Uterus (tissue), 4 donors: ENCODE data around the gene FHL1. TPM values are rescaled to one million over a fixed set of nuclear protein-coding genes. Genes with fewer than 3 reads are reported as not detected.

Experiments
- DNase-seq, 2 donors: peaks; one replicate each; pipeline ENCODE4 v3.0.0-alpha.2; 2019 to 2020
- H3K27ac ChIP-seq, 2 donors: fragments of 200-600 bp; sonication (generic); 1 replicate in 1 of 2; 2 replicates in 1 of 2; pipeline ENCODE4 v1.5.1; 2016 to 2018
- H3K27me3 ChIP-seq, 2 donors: fragments of 200-600 bp; sonication (generic); one replicate each; pipeline ENCODE4 v1.5.1; 2018 to 2019; ENCODE audit warnings: control low read depth in 1 of 2
- H3K36me3 ChIP-seq, 2 donors: fragments of 200-600 bp; sonication (generic); one replicate each; pipeline ENCODE4 v1.5.1; 2019; ENCODE audit warnings: control low read depth in 1 of 2
- H3K4me1 ChIP-seq, 2 donors: fragments of 200-600 bp; sonication (generic); one replicate each; pipeline ENCODE4 v1.5.1; 2018 to 2019; ENCODE audit warnings: control low read depth in 1 of 2
- H3K4me3 ChIP-seq, 2 donors: fragments of 200-600 bp; sonication (generic); 1 replicate in 1 of 2; 2 replicates in 1 of 2; pipeline ENCODE4 v1.5.1; 2018 to 2019; ENCODE audit warnings: mild to moderate bottlenecking in 1 of 2
- H3K9me3 ChIP-seq, 2 donors: fragments of 200-600 bp; sonication (generic); one replicate each; pipeline ENCODE4 v1.5.1; 2019; ENCODE audit warnings: control low read depth in 1 of 2
- POLR2A ChIP-seq, 2 donors: fragments of 450-650 bp; IDR thresholded peaks; one replicate each; pipeline ENCODE4 v1.6.1; 2016; ENCODE audit warnings: antibody characterized with exemption in 2 of 2, mild to moderate bottlenecking in 1 of 2, moderate library complexity in 1 of 2
- intact Hi-C: fragments of 100-400 bp; cut with DNase I; formaldehyde crosslinking; loops from one replicate; pipeline ENCODE4 v1.15.1; 2023; ENCODE audit warnings: low total_unique reads
- total RNA-seq, 4 donors: library from RNA; depleted of rRNA in 3 of 4; stranded (reverse); fragments of >200 nt in 3 of 4; gene quantifications; one replicate each; pipeline versions ENCODE4 v1.1.0 to v1.2.4, GENCODE V29; 2014 to 2023
- TF ChIP-seq, protein P1 (sequence below), 4 experiments: fragments of 200-600 bp in 2 of 4; fragments of 450-650 bp in 2 of 4; sonication (generic) in 2 of 4; IDR thresholded peaks; one replicate each; pipeline ENCODE4 v1.5.1; 2016 to 2019; ENCODE audit warnings: antibody characterized with exemption in 4 of 4, mild to moderate bottlenecking in 2 of 4, moderate library complexity in 1 of 4
- donor health status: DM: yes; HTN: yes; CAD: no.

The FHL1 gene
- total RNA-seq, 4 donors from 2014 or later: 279 to 745 (median 469) TPM

DNA sequence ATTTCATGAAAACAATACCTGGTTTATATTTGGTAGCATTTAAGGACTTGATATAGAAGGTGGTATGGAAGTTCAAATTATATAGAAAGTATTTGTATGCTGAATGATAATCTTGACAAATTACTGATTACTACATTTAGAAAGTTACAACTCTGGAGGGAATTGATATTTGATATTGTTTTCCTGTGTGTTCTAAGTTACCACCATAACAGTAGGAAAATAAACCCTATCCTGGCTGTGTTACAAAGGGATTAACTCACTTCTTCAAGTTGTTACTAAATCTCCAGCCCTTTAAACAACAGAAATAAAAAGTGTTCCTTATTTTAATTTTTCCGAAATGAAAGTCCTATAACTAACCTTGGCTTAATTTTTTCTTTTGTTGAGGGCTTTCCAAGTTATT, 36.6 kb downstream of the FHL1 start:
- intact Hi-C loops: no loop called here
- peaks cover 0 to 9% of the 10 kb centered on the region in 2 donors for H3K4me1 ChIP-seq
- no peaks in the 10 kb centered on the region for H3K36me3 ChIP-seq
- DNase-seq: no peak
- no peaks in the 10 kb centered on the region for H3K27me3 ChIP-seq
- H3K4me3 ChIP-seq: no peak overlapping the region
- H3K9me3 ChIP-seq: no peaks in the 10 kb centered on the region
- peak overlapping the region; percentile 15 to 80 for H3K27ac ChIP-seq
- TF ChIP-seq, protein P1, sequence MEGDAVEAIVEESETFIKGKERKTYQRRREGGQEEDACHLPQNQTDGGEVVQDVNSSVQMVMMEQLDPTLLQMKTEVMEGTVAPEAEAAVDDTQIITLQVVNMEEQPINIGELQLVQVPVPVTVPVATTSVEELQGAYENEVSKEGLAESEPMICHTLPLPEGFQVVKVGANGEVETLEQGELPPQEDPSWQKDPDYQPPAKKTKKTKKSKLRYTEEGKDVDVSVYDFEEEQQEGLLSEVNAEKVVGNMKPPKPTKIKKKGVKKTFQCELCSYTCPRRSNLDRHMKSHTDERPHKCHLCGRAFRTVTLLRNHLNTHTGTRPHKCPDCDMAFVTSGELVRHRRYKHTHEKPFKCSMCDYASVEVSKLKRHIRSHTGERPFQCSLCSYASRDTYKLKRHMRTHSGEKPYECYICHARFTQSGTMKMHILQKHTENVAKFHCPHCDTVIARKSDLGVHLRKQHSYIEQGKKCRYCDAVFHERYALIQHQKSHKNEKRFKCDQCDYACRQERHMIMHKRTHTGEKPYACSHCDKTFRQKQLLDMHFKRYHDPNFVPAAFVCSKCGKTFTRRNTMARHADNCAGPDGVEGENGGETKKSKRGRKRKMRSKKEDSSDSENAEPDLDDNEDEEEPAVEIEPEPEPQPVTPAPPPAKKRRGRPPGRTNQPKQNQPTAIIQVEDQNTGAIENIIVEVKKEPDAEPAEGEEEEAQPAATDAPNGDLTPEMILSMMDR (IDR thresholded peaks at IDR 0.05): no peak
- TF ChIP-seq POLR2A (IDR thresholded peaks at IDR 0.05): no peak

DNA sequence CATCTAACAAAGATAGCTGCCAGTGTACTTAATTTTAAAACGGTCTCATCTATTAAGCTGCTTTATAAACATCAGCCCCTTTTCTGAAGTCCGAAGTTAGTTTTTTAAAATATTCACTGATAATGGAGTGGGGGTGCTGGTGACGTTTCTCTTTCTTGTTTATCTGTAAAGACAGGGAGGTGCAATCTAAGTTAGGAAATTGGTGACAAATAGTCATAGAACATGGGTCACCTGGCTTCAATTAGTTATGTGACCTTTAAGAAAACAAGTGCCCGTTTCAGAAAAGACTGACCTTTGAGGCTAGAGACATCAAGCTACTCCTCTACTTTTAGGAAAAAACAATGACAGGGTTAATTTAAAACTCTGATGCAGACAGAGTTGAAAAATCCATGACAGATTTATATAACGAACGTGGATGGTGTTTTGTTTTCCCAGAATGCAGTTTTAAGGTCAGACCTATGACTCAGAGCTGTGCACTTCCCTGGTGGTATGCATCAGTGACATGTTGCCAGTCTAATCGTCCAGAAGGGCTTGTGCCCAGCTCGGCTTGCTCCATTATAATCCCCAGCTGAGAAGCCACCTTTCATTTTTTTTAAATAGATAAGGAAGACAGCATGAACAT, 38.2 kb downstream of the FHL1 start:
- no peaks in the 10 kb centered on the region for H3K36me3 ChIP-seq
- intact Hi-C loops: no loop called here
- H3K27ac ChIP-seq: peak overlapping the region; percentile 68 to 80
- TF ChIP-seq POLR2A (IDR thresholded peaks at IDR 0.05): no peak
- TF ChIP-seq, protein P1 (IDR thresholded peaks at IDR 0.05): no peak
- no peaks in the 10 kb centered on the region for H3K9me3 ChIP-seq
- H3K4me3 ChIP-seq: no peak overlapping the region
- DNase-seq: no peak
- H3K27me3 ChIP-seq: no peaks in the 10 kb centered on the region
- peaks cover 0 to 9% of the 10 kb centered on the region in 2 donors for H3K4me1 ChIP-seq

DNA sequence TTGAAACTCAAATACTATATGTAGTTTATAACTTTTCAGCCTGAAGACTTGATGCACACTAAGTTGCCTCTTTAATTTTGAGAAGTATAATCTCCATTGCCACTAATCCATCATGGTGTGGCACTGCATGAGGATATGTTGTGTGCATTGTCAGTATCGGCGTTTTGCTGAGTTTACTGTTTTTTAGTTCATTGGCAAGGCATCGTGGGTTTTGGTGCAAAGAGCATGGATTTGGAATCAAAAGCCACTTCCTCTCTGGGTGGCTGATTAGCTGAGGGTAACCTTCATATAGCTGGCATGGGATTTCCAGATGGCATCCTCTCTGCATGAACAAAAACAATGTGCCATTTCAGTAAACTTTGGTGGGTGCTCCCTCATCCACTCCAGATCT, 38.7 kb downstream of the FHL1 start:
- no peak for DNase-seq
- intact Hi-C loops: no loop called here
- Histone ChIP-seq H3K27ac (peak overlapping the region; percentile 68 to 80), H3K4me3 (no peak overlapping the region), H3K36me3 (no peaks in the 10 kb centered on the region), H3K9me3 (no peaks in the 10 kb centered on the region), H3K4me1 (peaks cover 0 to 9% of the 10 kb centered on the region in 2 donors), H3K27me3 (no peaks in the 10 kb centered on the region)
- TF ChIP-seq POLR2A (IDR thresholded peaks at IDR 0.05): no peak
- TF ChIP-seq, protein P1 (IDR thresholded peaks at IDR 0.05): no peak

DNA sequence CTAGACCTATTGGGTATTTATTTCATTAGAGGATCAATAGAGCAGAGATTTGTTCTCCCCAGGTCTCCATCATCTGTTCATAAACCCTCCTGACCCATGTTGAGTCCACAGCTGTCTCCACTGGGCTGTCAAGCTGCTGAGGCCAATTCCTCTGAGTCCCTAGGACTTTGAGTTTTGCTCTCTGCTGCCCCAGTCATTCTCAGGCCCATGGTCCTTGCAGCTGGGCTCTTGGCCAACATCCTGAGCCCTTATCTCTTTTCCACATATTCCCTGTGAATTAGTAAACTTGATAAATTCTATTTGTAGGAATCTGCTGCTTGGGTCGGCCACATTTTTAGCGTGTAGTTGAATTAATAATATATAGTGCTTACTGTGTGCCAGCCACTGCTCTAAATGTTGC, 41.9 kb downstream of the FHL1 start:
- H3K4me1 ChIP-seq: peaks cover 0 to 7% of the 10 kb centered on the region in 2 donors
- intact Hi-C loops: no loop called here
- H3K27me3 ChIP-seq: no peaks in the 10 kb centered on the region
- H3K4me3 ChIP-seq: no peak overlapping the region
- H3K9me3 ChIP-seq: no peaks in the 10 kb centered on the region
- TF ChIP-seq, protein P1 (IDR thresholded peaks at IDR 0.05): no peak
- TF ChIP-seq POLR2A (IDR thresholded peaks at IDR 0.05): no peak
- DNase-seq: no peak
- H3K27ac ChIP-seq: peak overlapping the region; percentile 40 to 56
- H3K36me3 ChIP-seq: no peaks in the 10 kb centered on the region

DNA sequence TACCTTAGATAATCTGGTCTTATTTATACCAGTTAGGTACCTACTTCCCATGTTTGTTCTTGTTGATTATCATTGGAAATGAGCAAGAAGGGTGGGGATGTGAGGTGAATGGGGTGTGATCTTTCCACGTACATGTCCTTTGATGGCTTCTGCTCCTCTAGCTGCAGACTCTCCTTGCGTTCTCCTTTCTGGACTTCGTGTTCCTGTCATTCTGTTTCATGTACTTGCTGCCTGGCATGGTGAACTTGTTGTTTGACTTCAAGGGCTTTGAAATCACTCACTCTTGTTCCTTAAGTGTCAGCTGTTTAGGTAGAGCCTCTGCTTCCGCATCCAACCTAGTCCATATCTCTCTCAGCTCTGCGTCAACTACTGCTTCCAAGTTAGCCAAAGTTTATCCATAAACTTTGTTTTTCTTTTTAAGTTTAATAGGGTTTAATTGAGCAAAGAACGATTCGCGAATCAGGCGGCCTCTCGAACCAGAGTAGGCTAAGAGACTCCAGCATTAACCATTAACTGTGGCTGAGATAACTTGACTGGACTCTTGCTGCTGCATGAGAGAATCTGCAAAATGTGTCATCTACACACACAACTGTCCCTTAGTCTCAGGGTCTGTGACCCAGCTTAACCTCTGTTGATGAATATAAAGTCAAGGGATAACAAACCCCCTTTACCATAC, 42.8 kb downstream of the FHL1 start:
- peak overlapping the region; percentile 56 to 81 for H3K27ac ChIP-seq
- TF ChIP-seq POLR2A (IDR thresholded peaks at IDR 0.05): no peak
- TF ChIP-seq, protein P1 (IDR thresholded peaks at IDR 0.05): no peak
- H3K27me3 ChIP-seq: no peaks in the 10 kb centered on the region
- no peak overlapping the region for H3K4me3 ChIP-seq
- intact Hi-C loops: no loop called here
- H3K36me3 ChIP-seq: no peaks in the 10 kb centered on the region
- no peaks in the 10 kb centered on the region for H3K9me3 ChIP-seq
- no peak for DNase-seq
- peaks cover 0 to 5% of the 10 kb centered on the region in 2 donors for H3K4me1 ChIP-seq
